ENCODE results near the gene STK36.

The STK36 gene

GRCh38 chr2:218663901-218664300 lies 8.0 kb upstream of the STK36 start:
- DNase-seq = no peak

- no peak for DNase-seq
Measured at GRCh38 chr2:218664653-218665052, 7.2 kb upstream of the STK36 start.

GRCh38 chr2:218671097-218671653 lies 711 bp upstream of the STK36 start:
- no peak for DNase-seq

GRCh38 chr2:218679119-218679518 lies 7.2 kb downstream of the STK36 start:
- peak; percentile 93 for DNase-seq

- no peak for DNase-seq
Measured at GRCh38 chr2:218680061-218680460, 8.2 kb downstream of the STK36 start.

- peak; percentile 87 for DNase-seq
Measured at GRCh38 chr2:218687400-218688060, 15.6 kb downstream of the STK36 start.

- DNase-seq = no peak
Measured at GRCh38 chr2:218691234-218691633, 19.3 kb downstream of the STK36 start.

GRCh38 chr2:218694405-218695145 lies 22.7 kb downstream of the STK36 start:
- no peak for DNase-seq

- no peak for DNase-seq
Measured at GRCh38 chr2:218698885-218699284, 27.0 kb downstream of the STK36 start.

- no peak for DNase-seq
Measured at GRCh38 chr2:218701806-218702205, 29.9 kb downstream of the STK36 start.

- no peak for DNase-seq
Measured at GRCh38 chr2:218703341-218703740, 31.5 kb downstream of the STK36 start.

- no peak for DNase-seq
Measured at GRCh38 chr2:218708086-218708485, 36.2 kb downstream of the STK36 start.

- no peak for DNase-seq
Measured at GRCh38 chr2:218709908-218710307, 38.0 kb downstream of the STK36 start.

- no peak for DNase-seq
Measured at GRCh38 chr2:218710334-218710686, 38.4 kb downstream of the STK36 start.

GRCh38 chr2:218710687-218711549 lies 39.0 kb downstream of the STK36 start, which contains the start of gene TTLL4:
TTLL4 (plus strand) TSS chr2:218710835; CDS start chr2:218737677, 26,842 bp downstream.
- peak; percentile 99 for DNase-seq

GRCh38 chr2:218711550-218711929 lies 39.7 kb downstream of the STK36 start:
- DNase-seq = no peak

- DNase-seq = peak; percentile 30
Measured at GRCh38 chr2:218713922-218714321, 42.0 kb downstream of the STK36 start.

GRCh38 chr2:218716070-218716469 lies 44.2 kb downstream of the STK36 start:
- DNase-seq = no peak

GRCh38 chr2:218717262-218717661 lies 45.4 kb downstream of the STK36 start:
- DNase-seq = no peak

GRCh38 chr2:218718058-218718457 lies 46.2 kb downstream of the STK36 start:
- DNase-seq = no peak

GRCh38 chr2:218719457-218719856 lies 47.6 kb downstream of the STK36 start:
- DNase-seq = no peak

GRCh38 chr2:218720048-218721041 lies 48.5 kb downstream of the STK36 start:
- DNase-seq = no peak

Data from suppressor macrophage treated with lipopolysaccharide for 4 hours (primary cell).